ENCODE results near the gene TLE6. TPM values are rescaled to one million over a fixed set of nuclear protein-coding genes. Genes with fewer than 3 reads are reported as not detected.
"Not testable (repeated sequence)": the region's sequence is repeated elsewhere in the genome, so short reads cannot be mapped to it uniquely, and the experiment has no call there.

Gene TLE6
- total RNA-seq, 1 donor from 2014 or later, result 0.93 TPM

DNA sequence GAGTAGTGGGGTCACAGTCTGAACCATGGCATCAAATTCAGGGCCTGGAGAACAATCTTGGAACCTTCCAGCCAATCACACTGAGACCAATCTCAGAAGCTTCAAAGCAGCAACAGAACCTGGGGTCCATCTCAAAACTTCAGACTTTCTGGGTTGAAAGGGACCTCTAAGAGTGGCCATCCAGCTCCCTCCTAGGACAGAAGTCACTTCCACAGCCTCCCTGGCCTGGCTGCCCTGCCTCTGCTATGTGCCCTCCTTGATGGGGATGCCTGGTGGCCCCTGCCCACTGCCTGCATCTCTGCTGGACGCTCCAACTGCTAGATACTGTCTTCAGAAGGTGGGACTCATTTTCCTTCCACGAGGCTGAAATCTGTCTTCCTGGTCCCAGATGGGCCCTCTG, 49.9 kb downstream of the TLE6 start:
- DNase-seq (ENCODE audit: low spot score), result no peak

DNA sequence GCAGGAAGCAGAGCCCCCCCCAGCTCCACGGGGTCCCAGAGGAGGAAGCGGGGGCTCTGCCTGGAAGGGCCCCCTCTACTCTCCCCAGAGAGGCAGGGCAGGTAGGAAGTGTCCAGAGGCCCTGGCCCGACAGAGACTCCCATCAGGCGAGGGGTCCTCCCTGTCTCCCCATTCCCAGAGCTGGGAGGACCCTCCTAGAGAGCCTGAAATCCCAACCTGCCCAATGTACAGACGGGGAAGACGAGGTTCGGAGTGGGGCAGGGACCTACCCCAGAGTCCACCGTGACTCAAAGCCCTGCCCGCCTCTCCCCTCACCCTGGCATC, 50.6 kb downstream of the TLE6 start:
- DNase-seq (ENCODE audit: low spot score), result no peak

DNA sequence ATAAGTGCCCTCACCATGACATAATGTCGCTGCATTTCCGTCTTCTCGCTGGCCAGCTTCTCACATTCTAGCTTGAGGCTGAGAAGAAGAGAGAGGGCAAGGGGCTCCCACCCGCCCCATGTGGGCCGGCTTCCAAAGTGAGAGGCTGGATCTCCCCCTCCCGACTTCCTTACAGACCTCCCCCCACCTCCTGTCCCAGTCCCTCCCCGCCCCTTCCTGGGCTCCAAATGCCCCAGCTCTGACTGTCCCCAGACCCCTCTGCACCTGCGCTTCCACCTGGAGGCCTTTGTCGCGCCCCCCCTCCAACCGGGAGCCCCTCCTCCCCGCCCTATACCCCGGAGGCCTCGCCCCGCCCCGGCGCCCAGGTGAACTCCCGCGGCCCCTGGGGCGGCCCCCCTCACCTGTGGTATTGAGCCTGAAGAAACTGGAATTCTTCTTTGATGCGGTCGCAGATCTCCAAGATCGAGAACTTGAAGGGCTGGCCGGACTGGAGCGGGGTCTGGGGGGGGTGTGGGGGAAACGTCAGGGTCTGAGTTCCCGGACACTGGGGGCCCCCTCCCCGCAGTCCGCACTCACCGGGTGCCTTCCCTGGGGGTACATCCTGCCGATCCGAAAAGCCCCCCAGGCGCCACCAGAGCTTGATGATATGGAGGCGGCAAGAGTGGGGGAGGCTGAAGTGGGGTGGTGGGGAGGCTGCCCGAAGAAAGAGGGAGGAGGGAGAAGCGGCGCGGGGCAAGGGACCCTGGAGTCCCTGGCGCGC, 51.1 kb downstream of the TLE6 start:
- no peak for DNase-seq (ENCODE audit: low spot score)

DNA sequence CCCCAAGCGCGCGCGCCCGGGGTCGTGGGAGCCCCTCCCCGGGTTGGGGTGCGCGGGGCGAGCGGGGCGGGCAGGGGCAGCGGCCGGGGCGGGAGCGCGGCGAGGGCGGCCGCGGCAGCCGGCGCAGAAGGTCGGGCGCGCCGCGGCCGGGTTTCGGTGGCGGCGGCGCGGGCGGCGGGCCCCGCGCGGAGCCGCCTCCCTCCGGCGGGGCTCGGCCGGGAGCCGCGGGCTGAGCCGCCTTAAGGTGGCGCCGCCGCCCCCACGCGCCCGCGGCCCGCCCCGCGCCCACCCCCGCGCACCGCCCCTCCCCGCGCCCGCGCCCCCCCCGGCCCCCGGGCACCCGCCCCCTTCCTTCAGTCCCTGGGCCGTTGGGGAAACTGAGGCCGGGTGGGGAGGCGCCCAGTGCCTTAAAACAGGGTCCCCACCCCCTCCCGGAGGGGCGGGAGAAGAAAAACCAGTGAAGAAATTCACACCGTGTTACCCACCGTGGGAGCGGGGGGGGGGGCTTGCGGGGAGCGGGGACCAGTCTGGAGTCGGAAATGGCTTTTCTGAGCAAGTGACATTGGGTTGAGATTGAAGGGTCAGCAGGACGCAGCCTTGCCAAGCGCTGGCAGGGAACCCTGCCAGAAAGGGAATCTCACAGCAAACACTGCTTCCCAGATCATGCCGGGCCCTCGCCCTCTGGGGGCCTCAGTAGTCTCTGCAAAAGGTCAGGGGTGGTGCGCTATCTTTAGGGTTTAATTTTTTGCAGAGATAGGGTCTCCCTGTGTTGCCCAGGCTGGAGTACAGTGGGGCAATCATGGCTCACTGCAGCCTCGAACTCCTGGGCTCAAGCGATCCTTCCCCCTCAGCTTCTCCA, 51.9 kb downstream of the TLE6 start, which contains the start of gene TLE2:
TLE2 (minus strand) TSS at position 216 of the 859 bp plus-strand sequence. CDS start 376 bp downstream, outside the sequence.
- DNase-seq (ENCODE audit: low spot score), result no peak

DNA sequence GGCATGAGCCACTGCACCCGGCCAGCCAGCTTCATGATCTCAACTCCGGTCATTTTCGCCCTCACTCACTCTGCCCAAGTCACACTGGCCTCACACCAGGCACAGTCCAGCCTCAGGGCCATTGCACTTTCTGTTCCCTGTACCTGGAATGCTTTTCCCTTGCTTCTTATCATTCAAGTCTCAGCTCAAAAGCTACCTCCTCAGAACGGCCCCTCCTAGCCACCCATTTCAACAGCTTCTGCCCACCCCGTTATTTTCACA, 54.2 kb downstream of the TLE6 start:
- DNase-seq (ENCODE audit: low spot score), result no peak

DNA sequence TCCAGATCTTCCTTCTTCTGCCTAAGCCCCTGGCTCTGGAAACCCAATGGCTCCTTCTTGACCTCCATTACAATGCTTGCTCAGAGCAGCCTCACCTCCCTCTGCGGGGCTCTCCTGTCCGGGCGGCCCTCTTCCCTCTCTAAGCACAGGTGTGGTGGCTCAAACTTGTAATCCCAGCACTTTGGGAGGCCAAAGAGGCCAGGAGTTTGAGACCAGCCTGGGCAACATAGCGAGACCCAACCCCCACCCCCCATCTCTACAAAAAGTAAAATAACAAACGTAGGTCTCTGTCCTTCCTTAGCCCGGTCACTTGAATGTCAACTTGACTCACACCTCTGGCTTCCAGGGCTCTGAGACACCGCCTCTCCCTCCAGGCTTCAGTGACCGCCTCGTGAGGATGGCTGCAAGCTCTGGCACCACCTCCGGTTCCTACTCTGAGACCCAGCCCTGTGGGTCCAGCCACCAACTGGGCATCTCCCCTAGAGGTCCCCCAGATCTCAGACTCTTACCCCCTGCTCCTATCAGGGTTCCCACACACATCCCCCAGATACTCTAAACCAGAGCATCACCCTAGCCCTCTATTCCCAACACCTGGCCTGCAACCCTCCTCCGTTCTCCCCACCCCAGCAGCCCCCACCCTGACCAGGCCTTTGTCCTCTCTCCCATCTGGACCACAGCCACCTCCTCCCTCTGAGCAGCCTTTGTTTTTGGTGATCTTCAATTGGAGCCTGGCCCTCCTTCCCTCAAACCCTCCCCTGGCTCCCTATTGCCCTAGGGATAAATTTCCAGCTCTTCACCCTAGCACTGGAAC, 56.4 kb downstream of the TLE6 start:
- DNase-seq (ENCODE audit: low spot score), result no peak

DNA sequence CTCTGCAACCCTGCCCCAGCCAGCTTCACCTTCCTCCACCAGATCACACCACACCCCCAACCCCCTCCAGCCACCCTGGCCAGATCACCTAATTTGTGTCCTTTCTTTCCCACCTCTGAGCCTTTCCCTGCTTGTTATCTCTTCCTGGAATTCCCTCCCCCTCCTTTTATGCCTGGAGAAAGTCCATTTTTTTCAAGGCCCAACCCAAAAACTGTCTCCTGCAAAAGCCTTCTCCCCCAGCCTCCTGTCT, 57.0 kb downstream of the TLE6 start:
- DNase-seq (ENCODE audit: low spot score), result no peak

DNA sequence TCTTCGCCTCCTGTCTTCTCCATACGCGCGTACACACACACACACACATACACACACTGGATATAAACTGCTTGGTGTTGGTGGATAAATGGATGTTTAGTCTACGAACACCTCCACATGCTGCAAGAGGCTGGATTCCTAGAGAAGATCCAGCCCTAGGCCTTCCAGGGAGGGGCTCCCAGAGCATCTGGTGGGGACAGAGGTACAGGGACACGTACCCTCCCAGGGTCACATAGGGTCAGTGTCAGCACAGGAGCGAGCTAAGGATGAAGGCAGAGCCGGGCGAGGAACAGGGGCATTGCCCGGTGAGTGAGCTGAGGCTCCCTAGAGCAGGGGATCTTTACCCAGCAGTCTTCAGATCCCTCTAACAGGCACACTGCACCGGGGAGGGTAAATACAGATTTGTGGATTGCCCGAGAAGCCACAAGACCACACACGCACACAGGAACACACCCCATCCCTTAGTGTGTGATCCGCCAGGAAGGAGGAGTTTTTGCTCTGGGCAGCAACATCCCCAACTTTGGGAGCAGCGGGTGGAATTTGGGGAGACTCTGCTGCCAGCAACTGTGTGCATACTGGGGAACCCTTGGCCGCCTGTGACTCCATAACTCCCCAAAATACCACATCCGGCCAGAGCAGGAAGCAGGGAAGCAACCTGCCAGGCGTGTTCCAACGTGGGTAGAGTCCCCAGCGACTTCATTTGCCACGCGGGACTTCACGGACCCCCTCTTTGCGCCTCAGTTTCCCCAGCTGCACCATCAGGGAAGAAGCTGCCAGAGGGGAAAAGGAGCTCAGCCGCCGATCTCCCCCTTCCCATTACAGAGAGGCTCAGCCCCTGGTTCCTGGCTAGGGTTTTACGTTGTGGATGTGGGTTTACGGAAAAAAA, 57.5 kb downstream of the TLE6 start:
- DNase-seq (ENCODE audit: low spot score), result no peak

DNA sequence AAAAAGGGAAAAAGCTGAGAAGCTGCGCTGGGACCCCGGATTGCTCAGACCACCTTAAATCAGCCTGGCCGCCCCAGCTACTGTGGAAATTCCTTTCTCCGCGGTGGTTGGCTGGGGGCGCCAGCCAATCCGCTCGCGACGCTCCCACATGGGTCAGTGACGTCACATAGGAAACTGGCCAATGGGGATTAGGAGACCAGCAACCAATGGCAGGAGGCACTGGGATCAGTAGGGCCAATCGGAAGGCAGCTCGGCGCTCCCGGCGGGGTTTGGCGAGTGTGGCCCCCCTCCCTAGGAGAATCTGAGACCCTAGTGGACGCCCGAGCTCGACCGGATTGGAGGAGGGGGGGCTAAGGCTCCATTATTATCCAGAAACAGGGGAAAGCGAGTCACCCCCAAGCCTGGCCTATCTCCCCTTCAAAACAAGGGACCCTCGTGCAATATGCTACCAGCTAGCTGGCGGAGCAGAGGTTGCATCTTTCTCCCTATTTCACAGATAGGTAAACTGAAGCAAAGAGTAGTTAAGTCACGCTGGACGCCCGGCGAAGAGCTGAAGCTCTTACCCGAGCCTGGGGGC, 58.3 kb downstream of the TLE6 start:
- DNase-seq (ENCODE audit: low spot score), result peak; percentile 98

DNA sequence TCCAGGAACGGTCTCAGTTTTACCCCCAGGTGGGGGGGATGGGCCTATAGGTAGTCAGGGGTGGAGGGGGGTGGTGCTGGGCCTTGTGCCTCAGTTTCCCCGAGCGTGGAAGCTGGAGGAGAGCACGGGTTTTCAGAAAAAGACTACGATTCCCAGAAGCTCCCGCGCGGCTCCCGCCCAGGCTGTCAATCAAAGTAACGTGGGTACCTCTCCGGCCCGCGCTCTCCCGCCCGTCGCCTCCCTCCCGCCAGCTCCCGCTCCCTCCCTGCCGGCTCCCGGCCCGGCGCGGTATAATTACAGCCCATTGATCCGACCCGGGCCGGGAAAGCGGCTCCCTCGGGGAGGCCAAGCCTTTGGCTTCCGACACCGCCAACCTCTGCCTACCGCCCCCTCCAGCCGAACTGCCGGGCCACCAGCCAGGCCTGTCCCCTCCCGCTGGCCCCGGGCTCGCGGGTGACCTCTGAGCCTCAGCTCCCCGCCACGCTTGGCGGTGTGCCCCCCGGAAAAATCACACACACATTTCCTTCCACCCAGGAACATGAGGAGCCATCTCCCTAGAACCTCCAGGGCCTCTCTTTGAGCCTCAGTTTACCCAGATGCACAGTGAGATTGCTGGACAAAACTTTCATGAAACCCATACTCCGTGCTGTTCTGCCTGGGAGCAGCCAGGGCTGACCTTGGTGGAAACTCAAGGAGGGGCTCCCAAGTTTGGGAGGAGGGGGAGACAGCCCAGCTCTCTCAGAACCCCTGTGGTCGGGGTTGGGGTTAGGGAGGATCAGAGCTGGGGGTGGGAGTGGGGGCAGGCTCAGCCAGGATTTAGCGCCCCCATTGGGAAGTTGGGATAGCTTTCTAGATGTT, 59.0 kb downstream of the TLE6 start:
- peak; percentile 98 for DNase-seq (ENCODE audit: low spot score)

DNA sequence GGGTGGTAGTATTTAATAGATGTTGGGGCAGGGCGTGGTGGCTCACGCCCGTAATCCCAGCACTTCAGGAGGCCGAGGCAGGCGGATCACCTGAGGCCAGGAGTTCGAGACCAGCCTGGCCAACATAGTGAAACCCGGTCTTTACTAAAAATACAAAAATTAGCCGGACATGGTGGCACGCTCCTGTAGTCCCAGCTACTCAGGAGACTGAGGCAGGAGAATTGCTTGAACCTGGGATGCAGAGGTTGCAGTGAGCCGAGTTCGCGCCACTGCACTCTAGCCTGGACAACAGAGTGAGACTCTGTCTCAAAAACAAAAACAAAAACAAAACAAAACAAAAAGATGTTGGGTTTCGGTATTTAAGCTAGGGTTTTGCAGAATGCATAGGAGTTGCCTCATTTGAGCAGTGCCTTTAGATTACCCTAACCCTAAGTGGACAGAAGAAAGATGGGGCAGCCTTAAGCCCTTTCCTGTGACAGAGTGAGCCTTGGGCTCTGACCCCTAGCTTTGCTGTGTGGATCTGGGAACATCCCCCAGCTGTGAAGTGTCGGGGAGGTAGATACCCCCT, 59.7 kb downstream of the TLE6 start:
- not testable (repeated sequence) for DNase-seq (ENCODE audit: low spot score)

DNA sequence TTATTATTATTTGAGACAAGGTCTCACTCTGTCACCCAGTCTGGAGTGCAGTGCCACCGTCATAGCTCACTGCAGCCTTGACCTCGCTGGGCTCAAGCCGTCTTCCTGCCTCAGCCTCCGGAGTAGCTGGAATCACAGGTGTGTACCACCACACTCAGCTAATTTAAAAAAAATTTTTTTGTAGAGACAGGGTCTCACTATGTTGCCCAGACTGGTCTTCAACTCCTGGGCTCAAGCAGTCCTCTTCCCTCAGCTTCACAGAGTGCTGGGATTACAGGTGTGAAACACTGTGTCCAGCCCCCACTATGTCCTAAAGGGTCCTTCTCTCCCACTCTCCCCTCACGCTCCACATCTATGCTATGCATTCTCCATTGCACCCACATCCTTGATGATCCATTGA, 60.9 kb downstream of the TLE6 start:
- DNase-seq (ENCODE audit: low spot score), result no peak

DNA sequence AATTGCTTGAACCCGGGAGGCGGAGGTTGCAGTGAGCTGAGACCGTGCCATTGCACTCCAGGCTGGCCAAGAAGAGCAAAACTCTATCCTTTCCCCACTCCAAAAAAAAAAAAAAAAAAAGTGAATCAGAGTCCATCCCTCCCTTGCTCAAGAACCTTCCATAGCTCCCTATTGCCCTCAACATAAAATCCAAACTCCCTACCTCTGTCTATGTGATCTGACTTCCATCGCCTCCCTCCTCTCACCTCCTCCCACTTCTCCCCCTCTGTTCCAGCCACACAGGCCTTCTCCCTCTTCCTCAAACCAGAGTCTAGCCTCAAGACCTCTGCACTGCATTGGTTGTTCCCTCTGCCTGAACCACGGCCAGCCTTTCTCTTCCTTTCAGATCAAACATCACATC, 61.8 kb downstream of the TLE6 start:
- DNase-seq (ENCODE audit: low spot score), result no peak

DNA sequence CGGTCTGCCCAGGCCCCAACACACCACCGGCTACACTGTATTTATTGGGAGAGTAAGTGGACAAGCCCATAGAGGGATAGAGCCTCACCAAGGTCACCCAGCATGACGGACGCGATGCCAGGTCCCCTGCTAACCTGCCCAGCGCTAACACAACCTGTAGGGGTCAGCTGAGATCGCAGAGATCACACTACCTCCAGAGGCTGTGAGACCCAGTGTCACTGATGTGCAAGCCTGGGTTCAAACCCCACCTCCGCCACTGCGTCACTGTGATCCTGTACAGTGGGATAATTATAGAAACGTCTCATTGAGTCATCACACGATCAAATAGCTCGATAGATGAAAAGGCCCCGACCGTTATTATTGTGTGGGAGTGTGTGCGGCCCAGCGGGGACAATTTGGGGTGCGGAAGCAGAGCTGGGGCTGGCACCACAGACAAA, 62.3 kb downstream of the TLE6 start:
- DNase-seq (ENCODE audit: low spot score), result no peak

DNA sequence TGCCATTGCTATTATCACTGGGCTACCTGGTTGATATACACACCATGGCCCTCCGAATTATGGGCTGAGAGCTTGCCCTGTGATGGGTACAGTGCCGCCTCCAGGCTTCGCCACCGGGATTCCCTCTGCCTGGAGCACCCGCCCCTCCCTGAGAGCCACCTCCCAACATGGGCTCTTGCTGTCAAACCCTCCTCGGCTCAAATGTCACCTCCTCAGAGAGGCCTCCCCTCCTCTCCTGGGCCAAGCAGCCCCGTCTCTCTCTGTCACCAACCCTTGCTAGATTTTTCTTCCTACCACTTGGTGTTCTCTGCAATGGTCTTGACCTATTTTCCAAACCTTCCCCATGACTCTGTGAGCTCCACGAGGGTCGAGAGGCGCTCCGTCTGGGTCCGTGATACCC, 64.0 kb downstream of the TLE6 start:
- no peak for DNase-seq (ENCODE audit: low spot score)

DNA sequence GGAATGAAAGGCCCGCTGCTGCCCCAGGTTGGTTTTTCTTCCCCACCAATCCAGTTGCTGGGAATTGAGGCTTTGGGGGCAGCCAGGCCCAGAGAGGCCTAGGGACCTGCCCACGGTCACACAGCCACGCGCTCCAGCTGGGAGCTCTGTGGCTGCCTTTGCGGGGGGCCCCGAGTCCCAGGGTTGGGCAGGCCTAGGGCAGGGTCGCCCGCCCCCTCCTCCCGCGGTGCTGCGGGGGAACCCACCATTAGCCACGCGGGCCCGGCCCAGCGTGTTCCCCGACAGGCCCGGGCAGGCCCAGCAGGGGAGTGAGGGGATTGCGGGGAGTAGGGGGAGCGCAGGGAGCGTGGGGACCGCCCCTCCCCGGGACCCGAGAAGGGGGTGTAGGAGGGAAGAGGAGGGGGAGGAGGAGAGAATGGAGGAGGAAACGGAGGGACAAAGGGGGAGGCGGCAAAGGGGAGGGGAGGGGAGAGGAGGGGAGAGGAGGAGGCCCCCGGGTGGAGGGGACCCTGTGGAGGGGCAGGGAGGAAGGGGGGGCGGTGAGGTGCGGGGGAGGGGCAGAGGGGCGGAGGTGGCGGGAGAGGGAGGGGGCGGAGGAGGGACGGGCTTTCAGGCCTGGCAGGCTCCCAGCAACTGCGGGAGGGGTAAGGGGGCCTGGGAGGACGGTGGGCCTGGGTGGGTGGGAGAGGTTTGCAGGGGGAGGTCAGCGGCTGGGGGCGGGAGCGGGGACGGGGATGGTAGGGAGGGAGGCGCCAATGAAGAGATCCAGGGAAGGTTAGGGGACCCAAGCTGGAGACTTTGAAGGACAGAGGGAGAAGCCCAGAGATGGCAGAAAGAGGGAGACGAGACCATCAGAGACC, 64.6 kb downstream of the TLE6 start:
- no peak for DNase-seq (ENCODE audit: low spot score)

DNA sequence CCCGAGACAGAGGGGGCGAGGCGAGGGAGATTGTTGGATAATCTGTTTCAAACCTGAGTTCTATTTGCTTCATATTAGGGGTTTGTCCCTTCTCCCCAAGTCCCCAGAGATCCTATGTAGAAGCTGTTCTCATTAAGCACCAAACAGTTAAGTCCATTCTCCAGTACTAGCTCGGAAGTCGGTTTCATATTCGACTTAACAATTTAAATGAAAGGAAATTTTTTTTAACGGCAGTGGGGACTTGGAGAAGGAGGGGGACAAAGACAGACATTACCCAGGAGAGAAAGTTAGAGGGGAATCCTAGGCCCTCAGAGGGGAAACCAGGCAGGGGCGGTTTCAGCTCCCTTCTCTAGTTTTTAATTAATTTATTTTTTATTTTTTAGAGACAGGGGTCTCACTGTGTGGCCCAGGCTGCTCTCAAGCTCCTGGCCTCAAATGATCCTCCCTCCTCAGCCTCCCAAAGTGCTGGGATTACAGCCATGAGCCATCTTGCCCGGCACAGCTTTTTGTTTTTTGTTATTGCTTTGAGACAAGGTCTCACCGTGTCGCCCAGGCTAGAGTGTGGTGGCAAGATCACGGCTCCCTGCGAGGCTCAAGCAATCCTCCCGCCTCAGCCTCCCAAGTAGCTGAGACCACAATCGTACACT, 65.4 kb downstream of the TLE6 start:
- no peak for DNase-seq (ENCODE audit: low spot score)

All from mesenteric fat pad (tissue), 1 donor.